H9 (cell line): Measurements from ENCODE around the gene NCAM1. TPM values are rescaled to one million over a fixed set of nuclear protein-coding genes. Genes with fewer than 3 reads are reported as not detected.

ENCODE experiments used
- DNase-seq: peaks from one replicate; pipeline ENCODE4 v3.0.0-alpha.2; 2017
- H2AFZ ChIP-seq: one replicate; pipeline ENCODE4 v1.6.1; 2013; ENCODE audit warnings: mild to moderate bottlenecking, low read length, control low read depth, moderate library complexity
- H2AK5ac ChIP-seq: 2 replicates; pipeline ENCODE4 v1.6.1; 2013; ENCODE audit warnings: low read length, control low read depth, mixed read lengths; ENCODE audit not compliant: insufficient read length
- H2BK120ac ChIP-seq: one replicate; pipeline ENCODE4 v1.6.1; 2013; ENCODE audit warnings: low read depth, mild to moderate bottlenecking, low read length, control low read depth, inconsistent platforms; ENCODE audit not compliant: poor library complexity, severe bottlenecking
- H2BK12ac ChIP-seq: 2 replicates; pipeline ENCODE4 v1.6.1; 2013; ENCODE audit warnings: low read length, control low read depth, mixed read lengths, low read depth; ENCODE audit not compliant: insufficient read length
- H2BK15ac ChIP-seq: 2 replicates; pipeline ENCODE4 v1.6.1; 2013; ENCODE audit warnings: low read depth, low read length, control low read depth
- H2BK20ac ChIP-seq: one replicate; pipeline ENCODE4 v1.6.1; 2013; ENCODE audit warnings: low read depth, mild to moderate bottlenecking, low read length, control low read depth, inconsistent platforms; ENCODE audit not compliant: poor library complexity, severe bottlenecking
- H2BK5ac ChIP-seq: 2 replicates; pipeline ENCODE4 v1.6.1; 2013; ENCODE audit warnings: low read length, control low read depth, mixed read lengths; ENCODE audit not compliant: insufficient read length
- H3K14ac ChIP-seq: 2 replicates; pipeline ENCODE4 v1.6.1; 2013; ENCODE audit warnings: low read length, control low read depth; ENCODE audit not compliant: insufficient read depth
- H3K18ac ChIP-seq: 2 replicates; pipeline ENCODE4 v1.6.1; 2013; ENCODE audit warnings: low read depth, mild to moderate bottlenecking, mixed read lengths, low read length, control low read depth; ENCODE audit not compliant: insufficient read length
- H3K23ac ChIP-seq: 2 replicates; pipeline ENCODE4 v1.6.1; 2013; ENCODE audit warnings: low read length, control low read depth, mixed read lengths, low read depth; ENCODE audit not compliant: insufficient read length
- H3K23me2 ChIP-seq: 2 replicates; pipeline ENCODE4 v1.6.1; 2013; ENCODE audit warnings: low read depth, mild to moderate bottlenecking, mixed read lengths, low read length, control low read depth; ENCODE audit not compliant: insufficient read length, poor library complexity, severe bottlenecking
- H3K27ac ChIP-seq: 2 replicates; pipeline ENCODE4 v1.5.1; 2013; ENCODE audit warnings: low read length, control low read depth, mixed read lengths, low read depth; ENCODE audit not compliant: insufficient read length
- H3K27me3 ChIP-seq: 2 replicates; pipeline ENCODE4 v1.6.1; 2013; ENCODE audit warnings: low read length, control low read depth, inconsistent platforms; ENCODE audit not compliant: insufficient read depth
- H3K4ac ChIP-seq: 2 replicates; pipeline ENCODE4 v1.6.1; 2013; ENCODE audit warnings: low read depth, mild to moderate bottlenecking, control low read depth, inconsistent platforms, low read length, moderate library complexity
- H3K4me1 ChIP-seq: 2 replicates; pipeline ENCODE4 v1.6.1; 2013; ENCODE audit warnings: low read length, control low read depth, inconsistent platforms; ENCODE audit not compliant: insufficient read depth
- H3K4me2 ChIP-seq: 2 replicates; pipeline ENCODE4 v1.6.1; 2013; ENCODE audit warnings: low read length, control low read depth, mixed read lengths; ENCODE audit not compliant: insufficient read length, insufficient read depth
- H3K56ac ChIP-seq: 2 replicates; pipeline ENCODE4 v1.6.1; 2013; ENCODE audit warnings: low read depth, mild to moderate bottlenecking, mixed read lengths, low read length, control low read depth; ENCODE audit not compliant: insufficient read length
- H3K79me1 ChIP-seq: 2 replicates; pipeline ENCODE4 v1.6.1; 2013; ENCODE audit warnings: low read depth, mild to moderate bottlenecking, moderate library complexity, low read length, control low read depth, inconsistent platforms; ENCODE audit not compliant: insufficient read depth, poor library complexity, severe bottlenecking
- H3K79me2 ChIP-seq: 2 replicates; pipeline ENCODE4 v1.6.1; 2013; ENCODE audit warnings: low read length, control low read depth, inconsistent platforms; ENCODE audit not compliant: insufficient read depth
- H3K9ac ChIP-seq: 2 replicates; pipeline ENCODE4 v1.6.1; 2013; ENCODE audit warnings: low read length, control low read depth, mixed read lengths; ENCODE audit not compliant: insufficient read length; ENCODE audit errors: extremely low read depth
- H3K9me3 ChIP-seq: one replicate; pipeline ENCODE4 v1.6.1; 2013; ENCODE audit warnings: low read depth, low read length, inconsistent platforms; ENCODE audit not compliant: control insufficient read depth
- H3T11ph ChIP-seq: one replicate; pipeline ENCODE4 v1.6.1; 2013; ENCODE audit warnings: mild to moderate bottlenecking, low read length, control low read depth, inconsistent platforms
- H4K20me1 ChIP-seq: one replicate; pipeline ENCODE4 v1.6.1; 2013; ENCODE audit not compliant: control insufficient read depth, insufficient read length, insufficient read depth
- H4K5ac ChIP-seq: 2 replicates; pipeline ENCODE4 v1.6.1; 2013; ENCODE audit warnings: low read depth, mild to moderate bottlenecking, mixed read lengths, low read length, control low read depth; ENCODE audit not compliant: insufficient read length
- H4K8ac ChIP-seq: replicated peaks from 2 replicates; pipeline ENCODE4 v1.6.1; 2013; ENCODE audit warnings: low read length, control low read depth, mixed read lengths, low read depth; ENCODE audit not compliant: insufficient read length
- H4K91ac ChIP-seq: 2 replicates; pipeline ENCODE4 v1.6.1; 2013; ENCODE audit warnings: low read depth, mild to moderate bottlenecking, moderate library complexity, mixed read lengths, low read length, control low read depth; ENCODE audit not compliant: insufficient read length
- H3K27ac Mint-ChIP-seq, 3 experiments: 2 replicates in 2 of 3; 3 replicates in 1 of 3; pipeline ENCODE4 v1.8.0; 2020 to 2021; ENCODE audit warnings: mixed read lengths in 3 of 3, mild to moderate bottlenecking in 1 of 3, moderate library complexity in 1 of 3
- H3K27me3 Mint-ChIP-seq: 2 replicates; pipeline ENCODE4 v1.8.0; 2021; ENCODE audit warnings: low read depth, mild to moderate bottlenecking, moderate library complexity, mixed read lengths
- H3K36me3 Mint-ChIP-seq, 3 experiments: 2 replicates in 2 of 3; 3 replicates in 1 of 3; pipeline ENCODE4 v1.8.0; 2020 to 2021; ENCODE audit warnings: low read depth in 3 of 3, mixed read lengths in 3 of 3; ENCODE audit not compliant: insufficient read depth in 1 of 3
- H3K4me1 Mint-ChIP-seq, 2 experiments: 2 replicates each; pipeline ENCODE4 v1.8.0; 2020; ENCODE audit warnings: mixed read lengths in 2 of 2
- H3K4me3 Mint-ChIP-seq, 2 experiments: 2 replicates in 1 of 2; 3 replicates in 1 of 2; pipeline ENCODE4 v1.8.0; 2020 to 2021; ENCODE audit warnings: mild to moderate bottlenecking in 2 of 2, mixed read lengths in 2 of 2, moderate library complexity in 1 of 2
- H3K9me3 Mint-ChIP-seq, 2 experiments: 2 replicates in 1 of 2; 3 replicates in 1 of 2; pipeline ENCODE4 v1.8.0; 2020; ENCODE audit warnings: mild to moderate bottlenecking in 2 of 2, mixed read lengths in 2 of 2, moderate library complexity in 1 of 2
- CTCF ChIP-seq: fragments of 200-600 bp; sonication (generic); conservative IDR thresholded peaks from 3 replicates; pipeline ENCODE4 v1.8.0; 2021; ENCODE audit warnings: antibody characterized with exemption, mild to moderate bottlenecking
- whole genome bisulfite sequencing: extraction: QIAGEN DNeasy Blood & Tissue Kit; methylation state at CpG from one replicate; pipeline ENCODE4 v1.1.7; 2013; ENCODE audit warnings: missing lambda C conversion rate, low lambda C conversion rate, mixed read lengths; ENCODE audit not compliant: insufficient read length; ENCODE audit errors: extremely low coverage; 5-methylcytosine and 5-hydroxymethylcytosine counted together
- total RNA-seq: library from RNA; stranded (reverse); gene quantifications from 2 replicates; pipeline ENCODE4 v1.2.1, GENCODE V29; 2021

Gene NCAM1
- total RNA-seq, 1 experiment from 2014 or later: 2.5 TPM

GRCh38 chr11:113151521-113151920 is 190.3 kb downstream of the NCAM1 start:
- no peak overlapping the region for H3K27ac Mint-ChIP-seq
- no peak for DNase-seq
- H3K4ac ChIP-seq: no peak overlapping the region
- no peaks in the 10 kb centered on the region for H3K79me1 ChIP-seq
- H2BK12ac ChIP-seq: no peak overlapping the region
- no peak overlapping the region for H2BK120ac ChIP-seq
- H2BK20ac ChIP-seq: no peak overlapping the region
- no peak overlapping the region for H2BK5ac ChIP-seq
- peaks cover 14% of the 10 kb centered on the region in 2 experiments for H3K4me1 Mint-ChIP-seq
- peaks cover 2% of the 10 kb centered on the region; the same call in 1 of the 2 replicates for H3K27me3 Mint-ChIP-seq
- TF ChIP-seq CTCF: no peak
- H3K9me3 ChIP-seq: no peaks in the 10 kb centered on the region
- H3K27ac ChIP-seq: no peak overlapping the region
- H3K4me3 Mint-ChIP-seq: no peak overlapping the region
- no peak overlapping the region for H3T11ph ChIP-seq
- H4K91ac ChIP-seq: no peak overlapping the region
- no peaks in the 10 kb centered on the region for H3K4me1 ChIP-seq
- H2BK15ac ChIP-seq: no peak overlapping the region
- WGBS: no CpG with 5 or more reads among the region's 4 CpGs
- H4K20me1 ChIP-seq: no peaks in the 10 kb centered on the region
- no peak overlapping the region for H3K23ac ChIP-seq
- no peak overlapping the region for H2AFZ ChIP-seq
- no peaks in the 10 kb centered on the region for H3K9me3 Mint-ChIP-seq
- no peaks in the 10 kb centered on the region for H3K79me2 ChIP-seq
- no peak overlapping the region for H3K9ac ChIP-seq
- H3K18ac ChIP-seq: no peak overlapping the region
- no peak overlapping the region for H4K5ac ChIP-seq
- no peak overlapping the region for H3K56ac ChIP-seq
- H3K23me2 ChIP-seq: no peaks in the 10 kb centered on the region
- no peak overlapping the region for H3K14ac ChIP-seq
- H2AK5ac ChIP-seq: no peak overlapping the region
- no peak overlapping the region for H4K8ac ChIP-seq
- H3K4me2 ChIP-seq: no peak overlapping the region
- no peaks in the 10 kb centered on the region for H3K27me3 ChIP-seq
- H3K36me3 Mint-ChIP-seq: no peaks in the 10 kb centered on the region
